ENCODE measurements around the gene TTC38.
"Not testable (repeated sequence)": the region's sequence is repeated elsewhere in the genome, so short reads cannot be mapped to it uniquely, and the experiment has no call there.

TTC38 gene

DNA sequence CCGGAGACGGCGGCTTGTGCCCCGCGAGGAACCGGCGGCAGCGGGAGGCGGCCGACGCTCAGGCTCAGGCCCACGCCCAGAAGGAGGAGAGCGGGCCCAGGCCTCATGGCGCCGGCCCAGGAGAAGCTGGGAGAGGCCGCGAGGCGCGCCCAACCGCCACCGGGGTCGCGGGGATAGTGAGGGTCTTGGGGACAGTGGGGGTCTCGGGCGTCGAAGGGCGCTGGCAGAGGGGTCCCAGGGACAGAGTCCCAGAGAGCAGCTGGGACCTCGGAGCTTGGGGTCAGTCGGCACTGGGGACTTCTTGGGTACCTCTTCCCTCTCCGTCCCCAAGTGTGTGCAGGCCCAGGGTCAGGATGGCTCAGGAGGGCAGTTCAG is 4.6 kb upstream of the TTC38 start, which contains the start of gene PKDREJ:
PKDREJ (minus strand) TSS at position 128 of the 375 bp plus-strand sequence; CDS start at position 107, 21 bp downstream.
- no peak for DNase-seq (ENCODE audit: low read depth)
- no peak within 1 kb of the TSS for H3K4me3 ChIP-seq (ENCODE audit: low read depth, low read length)
- TF ChIP-seq, protein P1, sequence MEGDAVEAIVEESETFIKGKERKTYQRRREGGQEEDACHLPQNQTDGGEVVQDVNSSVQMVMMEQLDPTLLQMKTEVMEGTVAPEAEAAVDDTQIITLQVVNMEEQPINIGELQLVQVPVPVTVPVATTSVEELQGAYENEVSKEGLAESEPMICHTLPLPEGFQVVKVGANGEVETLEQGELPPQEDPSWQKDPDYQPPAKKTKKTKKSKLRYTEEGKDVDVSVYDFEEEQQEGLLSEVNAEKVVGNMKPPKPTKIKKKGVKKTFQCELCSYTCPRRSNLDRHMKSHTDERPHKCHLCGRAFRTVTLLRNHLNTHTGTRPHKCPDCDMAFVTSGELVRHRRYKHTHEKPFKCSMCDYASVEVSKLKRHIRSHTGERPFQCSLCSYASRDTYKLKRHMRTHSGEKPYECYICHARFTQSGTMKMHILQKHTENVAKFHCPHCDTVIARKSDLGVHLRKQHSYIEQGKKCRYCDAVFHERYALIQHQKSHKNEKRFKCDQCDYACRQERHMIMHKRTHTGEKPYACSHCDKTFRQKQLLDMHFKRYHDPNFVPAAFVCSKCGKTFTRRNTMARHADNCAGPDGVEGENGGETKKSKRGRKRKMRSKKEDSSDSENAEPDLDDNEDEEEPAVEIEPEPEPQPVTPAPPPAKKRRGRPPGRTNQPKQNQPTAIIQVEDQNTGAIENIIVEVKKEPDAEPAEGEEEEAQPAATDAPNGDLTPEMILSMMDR (IDR thresholded peaks at IDR 0.05; ENCODE audit: insufficient read depth, low read depth, low read length, missing control alignments), result no peak

GRCh38 chr22:46264520-46264919 is 3.3 kb upstream of the TTC38 start:
- H3K4me3 ChIP-seq (ENCODE audit: low read depth, low read length); DNase-seq (ENCODE audit: low read depth): not testable (repeated sequence)

DNA sequence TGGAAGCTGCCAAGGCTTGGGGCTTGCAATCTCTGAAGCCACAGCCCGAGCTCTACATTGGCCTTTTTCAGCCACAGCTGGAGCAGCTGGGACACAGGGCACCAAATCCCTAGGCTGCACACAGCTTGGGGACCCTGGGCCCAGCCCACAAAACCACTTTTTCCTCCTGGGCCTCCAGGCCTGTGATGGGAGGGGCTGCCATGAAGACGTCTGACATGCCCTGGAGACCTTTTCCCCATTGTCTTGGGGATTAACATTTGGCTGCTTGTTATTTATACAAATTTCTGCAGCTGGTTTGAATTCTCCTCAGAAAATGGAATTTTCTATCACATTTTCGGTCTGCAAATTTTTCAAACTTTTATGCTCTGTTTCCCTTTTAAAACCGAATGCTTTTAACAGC is 2.2 kb upstream of the TTC38 start:
- DNase-seq (ENCODE audit: low read depth); H3K4me3 ChIP-seq (ENCODE audit: low read depth, low read length): not testable (repeated sequence)

DNA sequence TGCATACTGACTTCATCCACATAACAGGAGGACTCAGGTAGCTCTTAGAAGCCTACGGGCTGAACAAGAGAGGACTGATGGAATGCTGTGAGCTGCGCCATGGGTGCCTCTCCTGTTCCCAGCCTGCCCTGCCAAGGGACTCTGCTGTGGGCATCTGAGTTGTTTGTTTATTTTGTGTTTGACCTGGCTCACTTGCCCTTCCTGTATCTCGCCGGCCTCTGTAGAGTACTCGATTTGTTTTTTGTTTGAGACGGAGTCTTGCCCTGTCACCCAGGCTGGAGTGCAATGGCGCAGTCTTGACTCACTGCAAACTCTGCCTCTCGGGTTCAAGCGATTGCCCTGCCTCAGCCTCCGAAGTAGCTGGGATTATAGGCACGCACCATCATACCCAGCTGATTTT is 1.8 kb downstream of the TTC38 start:
- no peak overlapping the region for H3K4me3 ChIP-seq (ENCODE audit: low read depth, low read length)
- TF ChIP-seq, protein P1 (IDR thresholded peaks at IDR 0.05; ENCODE audit: insufficient read depth, low read depth, low read length, missing control alignments), result no peak
- DNase-seq (ENCODE audit: low read depth), result no peak

DNA sequence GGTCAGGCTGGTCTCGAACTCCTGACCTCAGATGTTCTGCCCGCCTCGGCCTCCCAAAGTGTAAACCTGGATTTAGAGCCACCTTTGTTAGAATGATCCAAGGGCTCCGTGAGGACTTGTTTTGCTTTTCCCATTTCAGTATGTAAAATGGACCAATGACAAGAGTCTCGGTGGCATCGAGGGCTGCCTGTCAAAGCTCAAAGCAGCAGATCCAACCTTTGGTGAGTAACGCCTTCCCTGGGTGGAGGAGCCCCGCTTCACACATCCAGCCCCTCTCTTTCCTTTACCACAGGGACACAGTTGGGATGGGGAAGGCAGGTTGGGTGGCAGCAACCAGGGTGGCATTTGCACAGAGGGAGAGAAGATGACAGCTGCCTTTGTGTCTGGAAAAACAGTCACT is 4.4 kb downstream of the TTC38 start:
- TF ChIP-seq, protein P1 (IDR thresholded peaks at IDR 0.05; ENCODE audit: insufficient read depth, low read depth, low read length, missing control alignments), result no peak
- H3K4me3 ChIP-seq (ENCODE audit: low read depth, low read length), result no peak overlapping the region
- no peak for DNase-seq (ENCODE audit: low read depth)

GRCh38 chr22:46272762-46273431 is 5.1 kb downstream of the TTC38 start:
- no peak for DNase-seq (ENCODE audit: low read depth)
- no peak overlapping the region for H3K4me3 ChIP-seq (ENCODE audit: low read depth, low read length)
- TF ChIP-seq, protein P1 (IDR thresholded peaks at IDR 0.05; ENCODE audit: insufficient read depth, low read depth, low read length, missing control alignments), result no peak

DNA sequence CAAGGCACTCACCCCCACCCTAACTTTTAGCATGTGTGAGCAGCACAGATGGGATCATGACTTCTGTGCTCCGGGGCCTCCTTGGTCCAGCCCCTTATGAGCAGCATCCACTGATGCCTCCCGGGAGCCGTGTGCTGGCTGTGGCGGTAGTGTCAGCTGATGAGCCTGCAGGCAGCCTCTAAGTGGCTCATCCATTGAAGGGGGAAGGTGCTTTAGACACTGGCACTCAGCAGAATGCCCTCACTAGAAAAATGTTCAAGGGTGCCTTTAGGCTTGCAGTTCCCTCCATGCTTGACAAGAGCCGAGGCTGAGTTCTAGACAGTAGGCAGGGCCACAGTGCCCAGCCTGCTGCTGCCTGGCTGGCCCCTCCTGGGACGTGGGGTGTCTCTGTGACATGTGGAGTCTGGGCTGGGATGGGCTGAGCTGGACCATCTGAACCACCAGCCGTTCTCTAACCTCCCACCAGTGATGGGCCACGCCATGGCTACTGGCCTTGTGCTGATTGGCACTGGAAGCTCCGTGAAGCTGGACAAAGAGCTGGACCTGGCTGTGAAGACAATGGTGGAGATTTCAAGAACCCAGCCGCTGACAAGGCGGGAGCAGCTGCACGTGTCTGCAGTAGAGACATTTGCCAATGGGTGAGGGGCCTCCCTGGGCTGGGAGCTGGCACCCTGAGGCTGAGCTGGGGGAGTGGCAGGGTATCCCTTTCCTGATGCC is 5.8 kb downstream of the TTC38 start:
- no peak for DNase-seq (ENCODE audit: low read depth)
- no peak overlapping the region for H3K4me3 ChIP-seq (ENCODE audit: low read depth, low read length)
- TF ChIP-seq, protein P1 (IDR thresholded peaks at IDR 0.05; ENCODE audit: insufficient read depth, low read depth, low read length, missing control alignments), result no peak

DNA sequence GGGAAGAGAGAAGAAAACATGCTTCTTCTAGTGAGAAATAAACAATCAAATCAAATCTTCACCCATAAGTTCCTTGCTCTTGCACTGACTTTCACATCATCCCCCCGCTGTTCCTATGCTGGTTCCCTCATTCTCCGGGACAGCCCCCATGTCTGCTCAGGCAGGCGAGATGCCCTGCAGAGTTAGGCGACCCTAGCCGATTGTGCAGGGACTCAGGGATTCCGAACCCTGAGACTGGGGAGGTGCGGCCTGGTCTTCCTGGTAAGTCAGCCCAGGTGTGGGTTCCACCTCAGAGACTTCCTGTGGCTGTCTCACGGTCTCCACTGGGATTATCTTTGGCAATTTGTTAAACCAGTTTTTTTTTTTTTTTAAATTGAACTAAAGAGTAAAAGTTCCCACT is 6.6 kb downstream of the TTC38 start:
- DNase-seq (ENCODE audit: low read depth), result no peak
- TF ChIP-seq, protein P1 (IDR thresholded peaks at IDR 0.05; ENCODE audit: insufficient read depth, low read depth, low read length, missing control alignments), result no peak
- no peak overlapping the region for H3K4me3 ChIP-seq (ENCODE audit: low read depth, low read length)
